Fibroblast of villous mesenchyme (primary cell): Measurements from ENCODE around the gene PDLIM5. TPM values are rescaled to one million over a fixed set of nuclear protein-coding genes. Genes with fewer than 3 reads are reported as not detected.

Source experiments
- DNase-seq: peaks from one replicate; pipeline ENCODE4 v3.0.0-alpha.2; 2010; ENCODE audit warnings: low read depth
- H3K4me3 ChIP-seq: 2 replicates; pipeline ENCODE4 v1.5.1; 2011; ENCODE audit warnings: low read depth, mild to moderate bottlenecking, low read length
- CTCF ChIP-seq: IDR thresholded peaks from 2 replicates; pipeline ENCODE4 v1.5.1; 2012; ENCODE audit warnings: low read depth, mild to moderate bottlenecking, low read length; ENCODE audit not compliant: insufficient read depth
- total RNA-seq: library from RNA; depleted of rRNA; stranded (reverse); fragments of >200 nt; gene quantifications from 2 replicates; pipeline ENCODE4 v1.2.3, GENCODE V29; 2012

The PDLIM5 gene
- total RNA-seq, 1 donor, result 370 TPM

GRCh38 chr4:94673961-94674360 lies 222.2 kb downstream of the PDLIM5 start:
- TF ChIP-seq CTCF, result no peak
- no peak for DNase-seq
- H3K4me3 ChIP-seq, result no peak overlapping the region

- TF ChIP-seq CTCF, result no peak
- DNase-seq, result peak; percentile 19
- no peak overlapping the region for H3K4me3 ChIP-seq
Observed at GRCh38 chr4:94676970-94677369, 225.2 kb downstream of the PDLIM5 start.

- no peak overlapping the region for H3K4me3 ChIP-seq
- no peak for TF ChIP-seq CTCF
- DNase-seq, result no peak
Observed at GRCh38 chr4:94678896-94679295, 227.2 kb downstream of the PDLIM5 start.

DNA sequence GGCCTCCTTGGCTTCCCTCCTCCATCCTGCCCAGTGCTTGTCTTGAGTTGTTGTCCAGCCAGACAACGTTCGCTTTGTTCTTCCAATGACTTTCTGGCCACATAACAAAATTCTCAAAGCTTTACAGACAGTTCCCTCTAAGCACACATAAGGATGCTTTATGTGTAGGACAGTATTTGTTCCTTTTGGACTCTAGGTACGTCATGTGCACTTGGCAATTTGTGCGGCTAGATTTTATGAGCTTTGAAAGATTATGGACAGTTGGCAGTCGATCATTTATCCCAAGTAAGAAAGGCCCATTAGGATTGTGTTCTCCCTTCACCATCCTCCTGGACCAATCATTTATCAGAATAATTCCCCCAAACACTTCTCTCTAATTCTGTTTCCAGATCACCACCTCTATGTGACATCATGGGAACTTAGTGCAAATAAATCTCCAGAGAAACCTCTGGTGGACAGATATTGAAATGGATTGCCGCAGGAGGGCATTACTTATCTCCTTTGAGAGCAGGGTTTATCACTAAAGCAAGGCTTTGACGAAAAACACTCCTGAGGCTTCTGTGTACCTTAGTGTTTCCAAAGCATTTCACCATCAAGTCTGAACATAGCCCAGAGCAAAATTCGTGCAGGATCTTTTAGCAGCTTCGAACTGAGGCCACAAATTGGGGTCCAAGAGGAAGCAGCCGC lies 228.6 kb downstream of the PDLIM5 start:
- DNase-seq, result peak; percentile 27
- H3K4me3 ChIP-seq, result no peak overlapping the region
- no peak for TF ChIP-seq CTCF

DNA sequence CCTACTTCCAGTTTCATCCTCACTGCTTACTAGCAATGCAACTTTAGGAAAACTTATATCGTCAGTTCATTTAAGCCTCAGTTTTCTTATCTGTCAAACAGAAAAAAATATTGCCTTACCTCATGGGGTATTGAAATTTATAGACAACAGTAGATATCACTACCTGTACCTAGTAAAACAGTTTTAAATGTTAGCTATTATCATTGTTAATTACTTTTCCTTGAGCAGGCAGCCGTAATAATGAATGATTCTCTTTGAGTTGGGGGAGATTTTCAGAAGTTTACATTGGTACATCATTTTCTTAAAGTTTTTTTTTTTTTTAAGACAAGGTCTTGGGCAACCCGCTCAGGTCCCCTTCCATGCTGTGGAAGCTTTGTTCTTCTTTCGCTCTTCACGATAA lies 234.3 kb downstream of the PDLIM5 start:
- H3K4me3 ChIP-seq, result no peak overlapping the region
- TF ChIP-seq CTCF, result no peak
- DNase-seq, result no peak

- no peak for DNase-seq
- H3K4me3 ChIP-seq, result no peak overlapping the region
- no peak for TF ChIP-seq CTCF
Observed at GRCh38 chr4:94689155-94689860, 237.6 kb downstream of the PDLIM5 start.
